ENCODE measurements around the gene C19orf47.

GRCh38 chr19:40335855-40336600, 12.2 kb downstream of the C19orf47 start:
- TF ChIP-seq CTCF (IDR thresholded peaks at IDR 0.05): no peak
- no peak for TF ChIP-seq EZH2phosphoT487 (IDR thresholded peaks at IDR 0.05)

Data from neural progenitor cell (in vitro differentiated cells).